ENCODE data around the gene ANK3. TPM values are rescaled to one million over a fixed set of nuclear protein-coding genes. Genes with fewer than 3 reads are reported as not detected.
A peak's percentile ranks its signal among the peaks of the same experiment; 100 is the strongest.

ANK3 gene
- total RNA-seq, 1 experiment from 2014 or later: 7.0 TPM

DNA sequence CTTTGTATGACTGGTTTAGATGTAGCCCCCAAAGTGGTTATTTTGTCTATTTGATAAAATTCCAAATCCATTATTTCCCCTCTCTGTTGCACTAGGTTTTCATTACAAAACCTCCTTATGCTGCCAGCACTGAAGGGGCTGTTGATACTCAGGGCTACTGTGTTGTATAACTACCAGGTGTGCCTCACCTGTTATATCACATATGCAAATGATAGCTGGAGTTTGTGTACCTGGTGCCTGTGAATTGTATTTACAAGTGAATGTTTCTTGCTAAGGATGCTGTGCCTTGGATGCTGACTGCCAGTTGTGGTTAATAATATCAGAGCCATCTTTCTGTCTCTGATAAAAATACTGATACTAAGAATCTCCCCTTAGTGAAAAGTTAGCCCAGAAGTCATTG, 398.6 kb downstream of the ANK3 start:
- Histone ChIP-seq H3K4me3 (ENCODE audit: low read length) (peak overlapping the region; percentile 58), H3K36me3 (ENCODE audit: insufficient read depth, low read length) (no peaks in the 10 kb centered on the region), H3K4me2 (ENCODE audit: low read depth, low read length, poor library complexity, severe bottlenecking) (peak overlapping the region; percentile 82), H3K27ac (ENCODE audit: low read length) (no peak overlapping the region), H3K9ac (ENCODE audit: low read length) (peak overlapping the region; percentile 46), H4K20me1 (ENCODE audit: insufficient read depth, low read depth, low read length) (no peaks in the 10 kb centered on the region), H3K4me1 (ENCODE audit: low read length) (peaks cover 16% of the 10 kb centered on the region), H2AFZ (ENCODE audit: low read length) (peak overlapping the region; percentile 87; the same call in 1 of the 2 replicates), H3K9me2 (replicated peaks; ENCODE audit: insufficient read depth, low read length) (no peaks in the 10 kb centered on the region), H3K9me3 (ENCODE audit: low read length) (no peaks in the 10 kb centered on the region), H3K27me3 (ENCODE audit: low read length) (no peaks in the 10 kb centered on the region), H3K79me2 (ENCODE audit: low read length) (no peaks in the 10 kb centered on the region)
- no peak for DNase-seq

DNA sequence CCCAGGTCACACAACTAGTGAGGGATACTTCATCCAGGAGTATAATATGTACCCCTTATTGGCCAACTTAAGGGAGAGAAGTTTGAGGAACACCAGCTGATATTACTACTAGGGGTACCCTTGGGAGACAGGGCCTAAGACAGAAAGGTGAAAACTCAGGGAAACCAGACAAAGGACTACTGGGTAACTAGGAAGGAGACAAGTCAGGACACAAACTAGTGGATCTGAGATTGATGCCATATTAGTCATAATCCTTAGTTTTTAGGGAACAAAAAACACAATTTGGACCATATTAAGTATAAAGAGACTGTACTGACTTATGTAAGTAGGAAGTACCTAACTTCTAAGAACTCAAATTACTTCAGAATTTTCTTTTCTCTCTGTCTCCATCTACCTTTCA, 404.0 kb downstream of the ANK3 start:
- Histone ChIP-seq H2AFZ (ENCODE audit: low read length) (no peak overlapping the region), H4K20me1 (ENCODE audit: insufficient read depth, low read depth, low read length) (no peaks in the 10 kb centered on the region), H3K4me2 (ENCODE audit: low read depth, low read length, poor library complexity, severe bottlenecking) (no peak overlapping the region), H3K9me2 (replicated peaks; ENCODE audit: insufficient read depth, low read length) (no peaks in the 10 kb centered on the region), H3K79me2 (ENCODE audit: low read length) (no peaks in the 10 kb centered on the region), H3K27ac (ENCODE audit: low read length) (no peak overlapping the region), H3K9me3 (ENCODE audit: low read length) (no peaks in the 10 kb centered on the region), H3K9ac (ENCODE audit: low read length) (no peak overlapping the region), H3K36me3 (ENCODE audit: insufficient read depth, low read length) (no peaks in the 10 kb centered on the region), H3K27me3 (ENCODE audit: low read length) (no peaks in the 10 kb centered on the region), H3K4me1 (ENCODE audit: low read length) (peaks cover 9% of the 10 kb centered on the region), H3K4me3 (ENCODE audit: low read length) (no peak overlapping the region)
- no peak for DNase-seq

GRCh38 chr10:59984415-59984814, 405.3 kb downstream of the ANK3 start:
- no peaks in the 10 kb centered on the region for H3K9me2 ChIP-seq (replicated peaks; ENCODE audit: insufficient read depth, low read length)
- H3K36me3 ChIP-seq (ENCODE audit: insufficient read depth, low read length): no peaks in the 10 kb centered on the region
- H3K27me3 ChIP-seq (ENCODE audit: low read length): no peaks in the 10 kb centered on the region
- H3K27ac ChIP-seq (ENCODE audit: low read length): no peak overlapping the region
- H3K4me3 ChIP-seq (ENCODE audit: low read length): no peak overlapping the region
- peaks cover 9% of the 10 kb centered on the region for H3K4me1 ChIP-seq (ENCODE audit: low read length)
- DNase-seq: no peak
- no peaks in the 10 kb centered on the region for H3K79me2 ChIP-seq (ENCODE audit: low read length)
- no peaks in the 10 kb centered on the region for H3K9me3 ChIP-seq (ENCODE audit: low read length)
- no peaks in the 10 kb centered on the region for H4K20me1 ChIP-seq (ENCODE audit: insufficient read depth, low read depth, low read length)
- no peak overlapping the region for H3K4me2 ChIP-seq (ENCODE audit: low read depth, low read length, poor library complexity, severe bottlenecking)
- H3K9ac ChIP-seq (ENCODE audit: low read length): no peak overlapping the region
- no peak overlapping the region for H2AFZ ChIP-seq (ENCODE audit: low read length)

GRCh38 chr10:59980356-59980755, 409.3 kb downstream of the ANK3 start:
- H2AFZ ChIP-seq (ENCODE audit: low read length): no peak overlapping the region
- H3K9me2 ChIP-seq (replicated peaks; ENCODE audit: insufficient read depth, low read length): no peaks in the 10 kb centered on the region
- no peaks in the 10 kb centered on the region for H4K20me1 ChIP-seq (ENCODE audit: insufficient read depth, low read depth, low read length)
- no peak overlapping the region for H3K9ac ChIP-seq (ENCODE audit: low read length)
- no peaks in the 10 kb centered on the region for H3K79me2 ChIP-seq (ENCODE audit: low read length)
- H3K27me3 ChIP-seq (ENCODE audit: low read length): no peaks in the 10 kb centered on the region
- no peak overlapping the region for H3K4me3 ChIP-seq (ENCODE audit: low read length)
- H3K36me3 ChIP-seq (ENCODE audit: insufficient read depth, low read length): no peaks in the 10 kb centered on the region
- DNase-seq: no peak
- H3K9me3 ChIP-seq (ENCODE audit: low read length): no peaks in the 10 kb centered on the region
- H3K4me2 ChIP-seq (ENCODE audit: low read depth, low read length, poor library complexity, severe bottlenecking): no peak overlapping the region
- peaks cover 9% of the 10 kb centered on the region for H3K4me1 ChIP-seq (ENCODE audit: low read length)
- no peak overlapping the region for H3K27ac ChIP-seq (ENCODE audit: low read length)

GRCh38 chr10:59977486-59977885, 412.2 kb downstream of the ANK3 start:
- Histone ChIP-seq H3K9me2 (replicated peaks; ENCODE audit: insufficient read depth, low read length) (no peaks in the 10 kb centered on the region), H2AFZ (ENCODE audit: low read length) (no peak overlapping the region), H3K9me3 (ENCODE audit: low read length) (no peaks in the 10 kb centered on the region), H3K4me3 (ENCODE audit: low read length) (no peak overlapping the region), H4K20me1 (ENCODE audit: insufficient read depth, low read depth, low read length) (no peaks in the 10 kb centered on the region), H3K9ac (ENCODE audit: low read length) (no peak overlapping the region), H3K4me2 (ENCODE audit: low read depth, low read length, poor library complexity, severe bottlenecking) (no peak overlapping the region), H3K79me2 (ENCODE audit: low read length) (no peaks in the 10 kb centered on the region), H3K4me1 (ENCODE audit: low read length) (no peaks in the 10 kb centered on the region), H3K27me3 (ENCODE audit: low read length) (no peaks in the 10 kb centered on the region), H3K36me3 (ENCODE audit: insufficient read depth, low read length) (no peaks in the 10 kb centered on the region), H3K27ac (ENCODE audit: low read length) (no peak overlapping the region)
- DNase-seq: no peak

- DNase-seq: no peak
- no peak overlapping the region for H3K4me2 ChIP-seq (ENCODE audit: low read depth, low read length, poor library complexity, severe bottlenecking)
- H3K9ac ChIP-seq (ENCODE audit: low read length): no peak overlapping the region
- H3K4me1 ChIP-seq (ENCODE audit: low read length): no peaks in the 10 kb centered on the region
- no peaks in the 10 kb centered on the region for H3K36me3 ChIP-seq (ENCODE audit: insufficient read depth, low read length)
- H3K27me3 ChIP-seq (ENCODE audit: low read length): no peaks in the 10 kb centered on the region
- no peak overlapping the region for H3K27ac ChIP-seq (ENCODE audit: low read length)
- H3K4me3 ChIP-seq (ENCODE audit: low read length): no peak overlapping the region
- no peaks in the 10 kb centered on the region for H3K9me2 ChIP-seq (replicated peaks; ENCODE audit: insufficient read depth, low read length)
- no peak overlapping the region for H2AFZ ChIP-seq (ENCODE audit: low read length)
- no peaks in the 10 kb centered on the region for H3K9me3 ChIP-seq (ENCODE audit: low read length)
- no peaks in the 10 kb centered on the region for H4K20me1 ChIP-seq (ENCODE audit: insufficient read depth, low read depth, low read length)
- H3K79me2 ChIP-seq (ENCODE audit: low read length): no peaks in the 10 kb centered on the region
Measured at GRCh38 chr10:59976909-59977308, 412.8 kb downstream of the ANK3 start.

Small RNA genes lying within 50 kb of the gene (small RNA-seq; reads per million reads assigned to genes)
- gene RF00019: not detected

Measured in Karpas-422 (cell line).